Measurements from ENCODE around the gene ESRRB.

ESRRB gene

DNA sequence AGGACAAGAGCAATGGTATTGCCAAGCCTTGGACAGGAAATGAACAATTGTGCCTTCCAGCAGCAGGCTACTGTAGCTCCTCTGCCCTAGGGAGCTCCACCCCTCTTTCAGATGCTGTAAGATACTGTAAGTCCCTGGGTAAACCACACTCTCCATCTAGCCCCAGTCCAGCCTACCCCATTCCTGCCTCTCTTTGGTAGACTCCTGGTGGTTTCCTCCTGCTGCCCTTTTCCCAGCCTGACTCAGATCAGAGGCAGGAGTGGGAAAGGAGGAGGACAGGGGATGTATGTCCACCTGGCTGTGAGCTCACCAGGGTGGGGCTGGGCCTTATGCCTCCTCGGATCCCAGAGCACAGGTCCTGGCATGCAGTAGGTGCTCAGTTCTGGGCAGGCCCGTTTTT is 174.6 kb downstream of the ESRRB start:
- DNase-seq, result no peak

DNA sequence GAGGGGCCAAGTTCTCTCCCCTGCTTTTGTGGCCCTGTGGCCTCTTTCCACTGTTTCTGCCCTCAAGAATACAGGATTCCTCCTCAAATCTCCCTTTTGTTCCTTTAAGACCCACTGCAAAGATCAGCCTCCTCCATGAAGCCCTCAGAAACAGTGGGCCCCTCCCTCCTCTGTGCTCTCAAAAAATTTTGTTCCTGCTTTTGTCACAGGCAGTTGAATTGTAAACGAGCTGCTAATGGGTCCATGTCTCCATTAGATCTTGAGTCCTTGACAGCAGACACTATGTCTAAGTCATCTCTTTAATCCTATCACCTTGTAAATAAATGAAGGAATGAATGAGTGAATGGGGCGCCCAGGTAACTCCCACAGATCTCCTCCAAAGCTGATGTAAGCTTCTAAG is 175.2 kb downstream of the ESRRB start:
- no peak for DNase-seq

Data from NCI-H1436 (cell line).